Hepatic stellate cell (primary cell): ENCODE data around the gene TRPV6.

ENCODE experiments used
- DNase-seq: peaks from one replicate; pipeline ENCODE4 v3.0.0; 2011; ENCODE audit warnings: low spot score

TRPV6 gene

GRCh38 chr7:142868986-142869415 is 16.5 kb downstream of the TRPV6 start:
- DNase-seq, result no peak

DNA sequence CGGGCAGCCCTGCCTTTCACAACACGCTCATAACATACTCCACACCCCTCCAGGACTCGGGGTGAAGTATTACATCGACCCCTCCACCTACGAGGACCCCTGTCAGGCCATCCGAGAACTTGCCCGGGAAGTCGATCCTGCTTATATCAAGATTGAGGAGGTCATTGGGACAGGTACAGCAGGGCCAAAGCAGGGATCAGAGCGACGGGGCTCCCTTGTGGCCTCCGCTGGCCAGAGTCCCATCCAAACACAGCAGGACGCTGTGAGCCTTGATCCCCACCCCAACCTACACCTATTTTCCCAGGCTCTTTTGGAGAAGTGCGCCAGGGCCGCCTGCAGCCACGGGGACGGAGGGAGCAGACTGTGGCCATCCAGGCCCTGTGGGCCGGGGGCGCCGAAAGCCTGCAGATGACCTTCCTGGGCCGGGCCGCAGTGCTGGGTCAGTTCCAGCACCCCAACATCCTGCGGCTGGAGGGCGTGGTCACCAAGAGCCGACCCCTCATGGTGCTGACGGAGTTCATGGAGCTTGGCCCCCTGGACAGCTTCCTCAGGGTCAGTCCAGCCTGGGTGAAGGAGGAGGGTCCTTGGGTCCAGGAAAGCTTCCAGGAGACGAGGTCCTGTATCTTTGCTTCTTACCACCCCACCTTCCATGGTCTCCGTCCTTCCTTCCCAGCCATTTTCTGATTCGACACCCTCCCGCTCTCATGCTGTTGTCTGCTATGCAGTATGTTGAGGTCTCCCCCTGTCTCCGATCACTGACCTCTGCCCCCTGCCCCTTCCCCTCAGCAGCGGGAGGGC is 17.2 kb downstream of the TRPV6 start:
- DNase-seq, result no peak

GRCh38 chr7:142867398-142868187 is 18.0 kb downstream of the TRPV6 start:
- no peak for DNase-seq

GRCh38 chr7:142867097-142867378 is 18.5 kb downstream of the TRPV6 start:
- DNase-seq, result no peak

GRCh38 chr7:142866361-142867096 is 19.0 kb downstream of the TRPV6 start:
- no peak for DNase-seq

GRCh38 chr7:142865766-142866165 is 19.8 kb downstream of the TRPV6 start:
- no peak for DNase-seq

DNA sequence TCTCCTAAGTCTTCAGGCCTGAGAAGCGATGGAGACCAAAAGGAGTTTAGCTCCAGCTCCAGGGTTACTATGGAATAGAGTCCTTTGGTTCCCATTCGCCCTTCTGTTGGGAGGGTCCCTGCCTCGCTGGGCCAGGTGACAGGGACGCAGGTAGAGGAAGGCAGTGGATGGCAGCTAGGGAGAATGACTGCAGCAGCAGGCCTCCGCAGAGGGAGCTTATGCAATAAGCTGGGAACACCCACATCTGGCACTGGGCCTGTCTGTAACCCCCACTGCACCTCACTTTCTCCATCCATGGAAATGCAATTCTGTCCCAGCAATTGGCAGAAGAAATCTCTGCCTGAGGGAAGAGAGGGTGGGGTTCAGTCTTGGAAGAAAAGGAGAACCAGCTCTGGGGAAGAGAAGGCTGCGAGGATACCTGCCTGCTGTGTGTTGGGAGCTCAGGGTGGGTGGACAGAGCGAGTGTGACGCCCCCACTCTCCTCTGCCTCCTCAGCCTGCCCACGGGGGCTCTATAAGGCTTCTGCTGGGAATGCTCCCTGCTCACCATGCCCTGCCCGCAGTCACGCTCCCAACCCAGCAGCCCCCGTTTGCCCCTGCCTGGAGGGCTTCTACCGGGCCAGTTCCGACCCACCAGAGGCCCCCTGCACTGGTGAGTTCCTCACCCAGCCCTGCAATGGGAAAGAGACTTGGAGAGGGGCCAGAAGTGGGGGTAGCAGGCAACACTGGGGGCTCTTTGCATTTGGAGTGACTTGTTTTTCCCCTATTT is 20.4 kb downstream of the TRPV6 start:
- no peak for DNase-seq

DNA sequence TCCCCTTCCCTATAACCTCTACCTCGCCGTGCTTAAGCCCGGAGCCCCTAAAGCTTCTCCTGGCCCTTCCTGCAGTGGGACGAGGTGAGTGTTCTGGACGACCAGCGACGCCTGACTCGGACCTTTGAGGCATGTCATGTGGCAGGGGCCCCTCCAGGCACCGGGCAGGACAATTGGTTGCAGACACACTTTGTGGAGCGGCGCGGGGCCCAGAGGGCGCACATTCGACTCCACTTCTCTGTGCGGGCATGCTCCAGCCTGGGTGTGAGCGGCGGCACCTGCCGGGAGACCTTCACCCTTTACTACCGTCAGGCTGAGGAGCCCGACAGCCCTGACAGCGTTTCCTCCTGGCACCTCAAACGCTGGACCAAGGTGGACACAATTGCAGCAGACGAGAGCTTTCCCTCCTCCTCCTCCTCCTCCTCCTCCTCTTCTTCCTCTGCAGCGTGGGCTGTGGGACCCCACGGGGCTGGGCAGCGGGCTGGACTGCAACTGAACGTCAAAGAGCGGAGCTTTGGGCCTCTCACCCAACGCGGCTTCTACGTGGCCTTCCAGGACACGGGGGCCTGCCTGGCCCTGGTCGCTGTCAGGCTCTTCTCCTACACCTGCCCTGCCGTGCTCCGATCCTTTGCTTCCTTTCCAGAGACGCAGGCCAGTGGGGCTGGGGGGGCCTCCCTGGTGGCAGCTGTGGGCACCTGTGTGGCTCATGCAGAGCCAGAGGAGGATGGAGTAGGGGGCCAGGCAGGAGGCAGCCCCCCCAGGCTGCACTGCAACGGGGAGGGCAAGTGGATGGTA is 21.5 kb downstream of the TRPV6 start:
- DNase-seq, result no peak

DNA sequence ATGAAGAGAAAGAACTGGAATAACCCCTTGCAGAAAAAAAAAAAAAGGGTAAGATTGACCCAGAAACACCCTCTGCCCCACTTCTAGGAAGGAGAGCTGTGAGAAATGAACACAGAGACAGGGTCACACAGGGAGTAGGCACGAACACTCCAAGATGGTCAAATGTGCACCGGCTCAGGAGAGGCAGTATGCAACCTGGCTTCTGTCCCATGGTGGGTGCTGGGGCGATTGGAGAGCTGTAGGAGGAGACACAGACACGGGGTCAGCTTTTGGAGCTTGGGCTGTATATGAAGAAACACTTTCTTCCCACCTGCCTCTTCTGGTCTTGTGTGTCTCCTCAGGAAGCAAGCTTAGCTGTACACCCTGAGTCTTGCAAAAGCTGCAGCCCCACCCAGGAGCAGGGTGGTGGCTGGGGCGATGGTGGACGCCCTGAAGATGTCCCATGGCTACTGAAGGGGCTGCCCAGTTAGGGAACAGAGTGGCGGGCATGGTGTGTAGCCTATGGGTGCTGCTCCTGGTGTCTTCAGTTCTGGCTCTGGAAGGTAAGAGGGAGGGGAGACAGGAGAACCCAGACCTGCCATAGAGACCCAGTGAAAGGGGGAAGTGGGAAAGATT is 22.7 kb downstream of the TRPV6 start:
- DNase-seq, result no peak

DNA sequence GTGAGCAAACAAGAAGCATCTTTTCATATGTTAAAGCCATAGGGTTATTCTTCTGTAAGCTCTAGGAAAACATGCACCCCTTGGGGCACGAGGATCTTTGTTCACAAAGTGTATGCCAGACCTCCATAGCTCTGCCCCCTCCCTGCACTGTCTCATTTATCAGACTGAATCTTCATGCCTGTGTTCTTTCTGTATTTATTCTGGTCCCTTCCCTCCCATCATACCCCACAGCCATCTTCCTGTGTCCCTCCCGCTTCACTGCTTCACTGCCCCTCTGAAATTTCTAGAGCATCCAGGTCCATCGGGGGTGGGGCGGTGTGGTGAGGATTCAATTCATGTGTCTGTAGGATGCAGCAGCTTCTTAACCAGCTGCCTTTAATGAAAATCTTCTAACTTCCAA is 23.2 kb downstream of the TRPV6 start:
- no peak for DNase-seq

DNA sequence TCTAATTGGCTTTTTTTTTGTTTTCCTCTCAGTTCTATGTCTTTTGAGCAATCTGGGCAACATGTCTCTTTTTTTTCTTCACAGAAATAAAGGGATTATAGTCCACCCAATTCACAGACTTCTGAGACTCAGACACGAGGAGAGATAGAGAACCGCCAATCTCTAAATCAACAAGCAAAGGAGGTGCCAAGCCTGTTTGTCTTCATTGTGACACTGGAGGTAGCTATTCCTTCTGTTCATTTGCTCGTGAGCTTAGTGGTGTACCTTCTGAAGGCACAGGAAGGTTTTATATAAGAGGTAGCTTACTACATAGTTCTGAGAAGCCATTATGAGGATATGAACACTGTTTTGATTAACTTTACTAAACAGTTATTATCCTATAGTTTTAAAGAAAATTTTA is 24.6 kb downstream of the TRPV6 start:
- no peak for DNase-seq

DNA sequence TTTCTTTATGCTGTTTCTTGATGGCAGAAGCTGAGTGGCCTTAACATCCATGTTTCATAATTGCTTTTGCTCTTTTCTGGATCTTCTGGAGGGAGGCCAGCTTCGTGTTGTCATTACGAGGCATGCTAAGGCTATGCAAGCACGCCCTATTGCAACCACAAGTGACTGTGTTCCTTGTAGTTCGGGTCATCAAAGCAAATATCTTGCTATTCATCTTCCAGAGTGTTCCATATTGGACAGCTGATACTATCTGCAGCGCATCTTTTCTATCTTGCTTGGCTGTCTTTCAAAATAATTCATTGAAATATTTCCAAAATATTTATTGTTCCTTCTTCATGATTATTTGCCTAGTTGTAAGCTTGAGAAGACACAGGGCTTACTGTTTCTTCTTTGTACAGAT is 25.7 kb downstream of the TRPV6 start:
- peak; percentile 45 for DNase-seq

DNA sequence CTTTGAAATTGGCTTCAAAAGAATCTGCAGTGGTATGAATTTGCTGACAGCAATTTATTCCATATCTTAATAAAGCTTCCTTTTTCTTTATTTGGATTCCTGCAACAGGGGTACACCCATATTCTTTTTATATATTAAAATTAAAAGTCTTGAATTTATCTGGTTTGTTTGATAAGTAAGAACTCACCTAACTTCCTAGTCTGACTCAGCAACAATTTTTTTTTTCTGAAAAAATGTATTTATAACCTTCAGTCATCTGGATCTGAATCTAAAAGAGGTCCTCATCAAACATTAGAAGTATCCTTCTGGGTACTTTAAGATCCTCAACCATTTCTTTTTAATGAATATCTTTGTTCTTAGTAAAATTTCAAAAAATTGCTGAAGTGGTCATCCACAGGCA is 26.1 kb downstream of the TRPV6 start:
- DNase-seq, result no peak

DNA sequence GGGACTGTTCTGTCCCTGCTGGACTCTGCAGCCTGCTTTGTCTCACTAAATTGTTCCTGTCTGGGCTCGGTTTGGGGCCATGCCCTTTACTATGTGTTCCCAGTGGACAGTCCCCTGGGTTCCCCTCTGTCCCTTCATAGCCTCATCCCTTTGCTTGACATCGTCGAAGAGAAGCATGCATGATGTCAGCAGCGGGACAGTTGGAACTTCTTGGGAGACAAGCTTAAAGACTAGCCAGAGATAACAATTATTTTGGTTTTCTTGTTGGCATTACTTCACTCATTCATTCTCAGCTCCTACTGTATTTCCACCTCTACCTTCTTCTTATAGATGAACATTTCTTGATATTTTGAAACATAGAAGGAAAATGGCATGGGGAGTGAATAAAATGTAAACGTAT is 27.9 kb downstream of the TRPV6 start:
- DNase-seq, result no peak

- no peak for DNase-seq
These were observed 28.8 kb downstream of the TRPV6 start for GRCh38 chr7:142856565-142857245.

- DNase-seq, result no peak
These were observed 29.6 kb downstream of the TRPV6 start for GRCh38 chr7:142855756-142856564.

DNA sequence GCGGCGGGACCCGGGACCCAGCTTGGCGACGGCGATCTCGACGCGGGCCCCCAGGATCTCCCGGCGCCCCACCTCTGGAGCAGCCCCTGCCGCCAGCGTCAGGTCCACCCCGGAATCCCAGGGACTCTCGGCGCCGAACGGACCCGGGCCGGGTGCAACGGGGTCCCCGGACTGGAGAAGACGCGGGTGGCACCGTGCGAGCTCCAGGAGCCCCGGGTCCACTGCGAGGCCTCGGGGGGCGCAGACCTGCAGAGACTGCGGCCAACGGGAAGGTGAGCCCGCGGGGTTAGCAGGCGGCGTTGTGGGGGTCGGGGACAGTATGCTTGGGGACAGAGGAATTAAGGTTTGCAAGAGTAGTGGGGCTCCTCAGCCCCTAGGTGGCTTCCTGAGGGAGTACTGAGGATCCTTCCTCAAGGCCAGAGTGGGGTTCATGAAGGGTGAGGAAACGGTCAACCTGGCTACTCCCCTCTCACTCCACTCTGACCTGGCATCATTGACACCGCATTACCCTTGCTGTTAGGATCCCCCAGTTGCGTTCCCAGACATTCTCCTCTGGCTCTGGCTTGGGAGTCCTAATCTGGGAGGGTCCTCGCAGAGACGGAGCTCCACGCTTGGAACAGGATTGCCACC is 30.3 kb downstream of the TRPV6 start:
- no peak for DNase-seq

- DNase-seq, result peak; percentile 44
These were observed 31.0 kb downstream of the TRPV6 start, which contains the start of gene EPHB6 for GRCh38 chr7:142854372-142855113. Gene EPHB6, plus strand, starts transcription at chr7:142855076. Its CDS starts 8,152 bp downstream, at chr7:142863228.
